H1 (cell line): ENCODE results near the gene LAMC1. TPM values are rescaled to one million over a fixed set of nuclear protein-coding genes. Genes with fewer than 3 reads are reported as not detected.
"Not testable (repeated sequence)": the region's sequence is repeated elsewhere in the genome, so short reads cannot be mapped to it uniquely, and the experiment has no call there.

Experiments
- CTCF ChIA-PET: fragments of 300-600 bp; sonication (Branson Sonifier 250); formaldehyde crosslinking; loops from one replicate; lab custom pipeline; 2021; ENCODE audit not compliant: partially characterized antibody; lab: Charles Lee
- POLR2A ChIA-PET: fragments of 300-600 bp; sonication (Branson Sonifier 250); formaldehyde crosslinking; loops from one replicate; lab custom pipeline; 2021; ENCODE audit warnings: inconsistent platforms; ENCODE audit not compliant: partially characterized antibody; lab: Charles Lee
- DNase-seq, 2 experiments: peaks; one replicate each; pipeline versions ENCODE4 v3.0.0 to v3.0.0-alpha.2; 2010 to 2022; ENCODE audit warnings: low spot score in 2 of 2, low read depth in 1 of 2, mixed read lengths in 1 of 2
- FAIRE-seq: peaks from 2 replicates; lab custom pipeline; 2011; peaks lifted over from hg19 to GRCh38; lab: Jason Lieb, UNC
- H2AFZ ChIP-seq: 2 replicates; pipeline ENCODE4 v1.8.1; 2012; ENCODE audit warnings: low read length, inconsistent platforms
- H2AK5ac ChIP-seq: 2 replicates; pipeline ENCODE4 v1.6.1; 2013; ENCODE audit warnings: low read depth, low read length
- H2BK120ac ChIP-seq: replicated peaks from 2 replicates; pipeline ENCODE3; 2013; ENCODE audit warnings: low read depth, low read length, inconsistent platforms
- H2BK12ac ChIP-seq: 2 replicates; pipeline ENCODE4 v1.6.1; 2013; ENCODE audit warnings: low read depth, low read length
- H2BK15ac ChIP-seq: 2 replicates; pipeline ENCODE4 v1.6.1; 2013; ENCODE audit warnings: low read length
- H2BK20ac ChIP-seq: 2 replicates; pipeline ENCODE4 v1.6.1; 2013; ENCODE audit warnings: low read length
- H2BK5ac ChIP-seq: 2 replicates; pipeline ENCODE4 v1.6.1; 2013; ENCODE audit warnings: low read depth, low read length
- H3K14ac ChIP-seq: 2 replicates; pipeline ENCODE4 v1.6.1; 2013; ENCODE audit warnings: inconsistent platforms; ENCODE audit not compliant: insufficient read length
- H3K18ac ChIP-seq: 2 replicates; pipeline ENCODE4 v1.6.1; 2013; ENCODE audit warnings: low read length; ENCODE audit errors: extremely low read depth
- H3K23ac ChIP-seq: 2 replicates; pipeline ENCODE4 v1.6.1; 2013; ENCODE audit warnings: inconsistent platforms; ENCODE audit not compliant: insufficient read length
- H3K23me2 ChIP-seq: 2 replicates; pipeline ENCODE4 v1.6.1; 2013; ENCODE audit warnings: low read depth, low read length
- H3K27ac ChIP-seq: 2 replicates; pipeline ENCODE4 v1.6.1; 2011; ENCODE audit warnings: low read depth, low read length, inconsistent platforms
- H3K27me3 ChIP-seq, 4 experiments: replicated peaks in 1 of 4; 1 replicate in 1 of 4; 2 replicates in 3 of 4; pipeline versions ENCODE4 v1.6.1 to v1.8.1; 2011 to 2013; ENCODE audit warnings: low read length in 3 of 4, mild to moderate bottlenecking in 3 of 4, inconsistent platforms in 2 of 4, mixed read lengths in 2 of 4, moderate library complexity in 1 of 4; ENCODE audit not compliant: control insufficient read depth in 3 of 4, insufficient read depth in 3 of 4; ENCODE audit errors: extremely low read depth in 1 of 4
- H3K36me3 ChIP-seq, 4 experiments: 2 replicates each; pipeline versions ENCODE4 v1.6.1 to v1.8.1; 2011 to 2013; ENCODE audit warnings: mild to moderate bottlenecking in 4 of 4, low read length in 3 of 4, moderate library complexity in 2 of 4, control low read depth in 1 of 4, inconsistent platforms in 1 of 4; ENCODE audit not compliant: insufficient read depth in 4 of 4, control insufficient read depth in 2 of 4
- H3K4ac ChIP-seq: replicated peaks from 2 replicates; pipeline ENCODE3; 2013; ENCODE audit warnings: low read length, low read depth, mixed read lengths, inconsistent platforms; ENCODE audit not compliant: insufficient read length
- H3K4me1 ChIP-seq, 4 experiments: replicated peaks in 1 of 4; 1 replicate in 1 of 4; 2 replicates in 3 of 4; pipeline versions ENCODE4 v1.6.1 to v1.8.1; 2011 to 2013; ENCODE audit warnings: low read length in 3 of 4, inconsistent platforms in 2 of 4, mixed read lengths in 1 of 4; ENCODE audit not compliant: insufficient read depth in 4 of 4, control insufficient read depth in 3 of 4
- H3K4me2 ChIP-seq, 2 experiments: 2 replicates each; pipeline versions ENCODE4 v1.6.1 to v1.8.1; 2011 to 2013; ENCODE audit warnings: low read depth in 2 of 2, low read length in 2 of 2, control low read depth in 1 of 2, inconsistent platforms in 1 of 2, mild to moderate bottlenecking in 1 of 2; ENCODE audit not compliant: insufficient read depth in 1 of 2
- H3K4me3 ChIP-seq, 4 experiments: fragments of 200-600, 300-600 bp in 1 of 4; sonication (generic), shearing (Covaris generic), sonication (Bioruptor Twin) in 1 of 4; 2 replicates each; pipeline versions ENCODE4 v1.5.1 to v1.8.1; 2011 to 2016; ENCODE audit warnings: low read length in 4 of 4, low read depth in 3 of 4, control low read depth in 2 of 4, inconsistent platforms in 2 of 4, mild to moderate bottlenecking in 2 of 4, mixed read lengths in 1 of 4, moderate library complexity in 1 of 4; ENCODE audit not compliant: insufficient read depth in 2 of 4; ENCODE audit errors: extremely low read depth in 1 of 4
- H3K56ac ChIP-seq: replicated peaks from 2 replicates; pipeline ENCODE3; 2013; ENCODE audit warnings: low read depth, mild to moderate bottlenecking, mixed read lengths, low read length, inconsistent platforms; ENCODE audit not compliant: insufficient read length
- H3K79me1 ChIP-seq: 2 replicates; pipeline ENCODE4 v1.6.1; 2013; ENCODE audit warnings: low read depth, low read length, control low read depth
- H3K79me2 ChIP-seq, 2 experiments: 2 replicates each; pipeline versions ENCODE4 v1.6.1 to v1.8.1; 2012 to 2013; ENCODE audit warnings: low read length in 2 of 2, mild to moderate bottlenecking in 2 of 2, inconsistent platforms in 1 of 2; ENCODE audit not compliant: insufficient read depth in 2 of 2, control insufficient read depth in 1 of 2
- H3K9ac ChIP-seq, 4 experiments: replicated peaks in 1 of 4; 1 replicate in 1 of 4; 2 replicates in 3 of 4; pipeline versions ENCODE4 v1.6.1 to v1.8.1; 2011 to 2013; ENCODE audit warnings: low read depth in 3 of 4, low read length in 3 of 4, control low read depth in 2 of 4, mild to moderate bottlenecking in 2 of 4, moderate library complexity in 2 of 4, inconsistent platforms in 1 of 4; ENCODE audit errors: extremely low read depth in 1 of 4
- H3K9me3 ChIP-seq, 2 experiments: 2 replicates each; pipeline versions ENCODE4 v1.6.1 to v1.8.1; 2012 to 2013; ENCODE audit warnings: mild to moderate bottlenecking in 2 of 2, moderate library complexity in 2 of 2, control low read depth in 1 of 2, inconsistent platforms in 1 of 2, low read depth in 1 of 2, low read length in 1 of 2, mixed read lengths in 1 of 2; ENCODE audit not compliant: insufficient read depth in 2 of 2
- H4K20me1 ChIP-seq, 2 experiments: replicated peaks in 1 of 2; 2 replicates each; pipeline versions ENCODE3 to v1.8.1; 2011 to 2013; ENCODE audit warnings: inconsistent platforms in 2 of 2, low read length in 2 of 2, mild to moderate bottlenecking in 1 of 2; ENCODE audit not compliant: insufficient read depth in 2 of 2, control insufficient read depth in 1 of 2
- H4K5ac ChIP-seq: 2 replicates; pipeline ENCODE4 v1.6.1; 2013; ENCODE audit warnings: low read length, low read depth, mixed read lengths, inconsistent platforms; ENCODE audit not compliant: insufficient read length
- H4K8ac ChIP-seq: 2 replicates; pipeline ENCODE4 v1.8.0; 2013; ENCODE audit warnings: mild to moderate bottlenecking, moderate library complexity, low read length, inconsistent platforms; ENCODE audit not compliant: insufficient read depth; ENCODE audit errors: extremely low read depth
- H4K91ac ChIP-seq: replicated peaks from 2 replicates; pipeline ENCODE3; 2013; ENCODE audit warnings: low read length, mixed read lengths, inconsistent platforms; ENCODE audit not compliant: insufficient read length
- CTBP2 ChIP-seq: IDR thresholded peaks from 2 replicates; pipeline ENCODE4 v1.7.0; 2011; ENCODE audit warnings: borderline replicate concordance, mild to moderate bottlenecking, moderate library complexity, mixed read lengths, low read length; ENCODE audit not compliant: insufficient read depth, insufficient read length
- RAD21 ChIP-seq, 2 experiments: IDR thresholded peaks in 1 of 2; conservative IDR thresholded peaks in 1 of 2; 2 replicates each; pipeline ENCODE4 v1.6.1; 2011; ENCODE audit warnings: low read depth in 2 of 2, low read length in 2 of 2, improper control_type of control experiment in 1 of 2, inconsistent platforms in 1 of 2, mild to moderate bottlenecking in 1 of 2, moderate library complexity in 1 of 2
- WGBS, 2 experiments: shearing (Covaris generic) in 1 of 2; methylation state at CpG; one replicate each; pipeline versions ENCODE4 v1.1.6 to v1.1.7; 2013 to 2015; ENCODE audit warnings: low lambda C conversion rate in 2 of 2, mixed read lengths in 2 of 2, inconsistent platforms in 1 of 2, low coverage in 1 of 2, missing lambda C conversion rate in 1 of 2; ENCODE audit not compliant: insufficient replicate concordance in 2 of 2, insufficient coverage in 1 of 2, insufficient read length in 1 of 2; ENCODE audit errors: extremely low coverage in 1 of 2, missing lambda C conversion rate in 1 of 2; 5-methylcytosine and 5-hydroxymethylcytosine counted together
- polyA plus RNA-seq, 7 experiments: library from polyadenylated mRNA; depleted of rRNA in 3 of 7; stranded (reverse) in 5 of 7; unstranded in 2 of 7; fragments of >200 nt in 5 of 7; fragments of 200-250 nt in 2 of 7; gene quantifications; 1 replicate in 5 of 7; 2 replicates in 1 of 7; 4 replicates in 1 of 7; pipeline versions ENCODE4 v1.2.1 to v1.2.3, GENCODE V29; 2011 to 2013; ENCODE audit warnings: missing spikeins in 2 of 7, mixed read lengths in 2 of 7
- total RNA-seq: library from RNA; stranded (reverse); fragmentation: NEBNext Ultra II Directional; extraction: Animal tissue kit (Norgen Biotek cat#: 25700); gene quantifications from 2 replicates; pipeline ENCODE4 v1.2.1, GENCODE V29; 2021

LAMC1 gene
- total and polyA plus RNA-seq, 2 of the 8 experiments (the other 6 are each of a cell fraction or from before 2014, with no cell fraction given), result 47.6 to 90.3 TPM

- no peak for TF ChIP-seq RAD21 (IDR thresholded peaks at IDR 0.05 in 1 of 2, conservative IDR thresholded peaks at IDR 0.05 in 1 of 2; ENCODE audit: low read depth in 2 of 2, low read length in 2 of 2)
- no peak for TF ChIP-seq CTBP2
Observed at GRCh38 chr1:183149273-183149672, 126.1 kb downstream of the LAMC1 start (continued).

GRCh38 chr1:183150032-183150431 is 126.8 kb downstream of the LAMC1 start:
- H3K79me2 ChIP-seq, H4K8ac ChIP-seq, H3K9ac ChIP-seq, H2BK15ac ChIP-seq, H2BK120ac ChIP-seq, H2BK5ac ChIP-seq, H4K91ac ChIP-seq, H2BK20ac ChIP-seq, H3K27me3 ChIP-seq, H4K5ac ChIP-seq, H2BK12ac ChIP-seq, DNase-seq, H3K4me3 ChIP-seq, H3K9me3 ChIP-seq, H3K23me2 ChIP-seq, H3K79me1 ChIP-seq, H3K23ac ChIP-seq, H3K27ac ChIP-seq, H3K56ac ChIP-seq, H3K18ac ChIP-seq, H3K4ac ChIP-seq, H2AFZ ChIP-seq, H2AK5ac ChIP-seq, H3K14ac ChIP-seq, H3K4me2 ChIP-seq, H3K4me1 ChIP-seq, FAIRE-seq, H3K36me3 ChIP-seq, H4K20me1 ChIP-seq: not testable (repeated sequence)
- ChIA-PET CTCF (interaction anchor here (0.6 to 1.5 kb wide), 3 partner anchors 9 to 156 kb away, joined by 3 to 8 read pairs (median 4); no protein-coding TSS in a partner anchor), POLR2A (interaction anchor here (1.1 kb wide), 1 partner anchor 9 kb away, joined by 3 read pairs; no protein-coding TSS in a partner anchor)
- 100% methylated on average over 1 of the region's 1 CpG; no CpG with 5 or more reads in 1 of the 2 experiments for WGBS, 2 experiments
